Left lung (tissue), 10 donors: ENCODE results near the gene CTDSPL. TPM values are rescaled to one million over a fixed set of nuclear protein-coding genes. Genes with fewer than 3 reads are reported as not detected.

Experiments
- ATAC-seq: fragments of 200-7000 bp; cut with Tn5 transposase; one replicate; pipeline ENCODE4 v1.9.1; 2020; ENCODE audit warnings: moderate library complexity
- DNase-seq, 4 donors: peaks; one replicate each; pipeline ENCODE4 v3.0.0-alpha.2; 2013 to 2020
- H3K27ac ChIP-seq, 2 donors: fragments of 200-600 bp; sonication (generic) in 1 of 2; one replicate each; pipeline versions ENCODE4 v1.5.0 to v1.8.0; 2020 to 2021
- H3K27me3 ChIP-seq, 2 donors: fragments of 200-600 bp; sonication (generic) in 1 of 2; one replicate each; pipeline versions ENCODE4 v1.5.0 to v1.8.0; 2020 to 2021
- H3K36me3 ChIP-seq, 2 donors: fragments of 200-600 bp; sonication (generic) in 1 of 2; one replicate each; pipeline versions ENCODE4 v1.5.0 to v1.8.0; 2020 to 2021
- H3K4me1 ChIP-seq, 2 donors: fragments of 200-600 bp; one replicate each; pipeline ENCODE4 v1.8.0; 2021
- H3K4me3 ChIP-seq, 2 donors: fragments of 200-600 bp; sonication (generic) in 1 of 2; one replicate each; pipeline versions ENCODE4 v1.5.0 to v1.8.0; 2020 to 2021; ENCODE audit warnings: mild to moderate bottlenecking in 1 of 2
- H3K9me3 ChIP-seq, 2 donors: fragments of 200-600 bp; sonication (generic) in 1 of 2; one replicate each; pipeline versions ENCODE4 v1.5.0 to v1.8.0; 2020 to 2021
- CTCF ChIP-seq, 2 donors: fragments of 200-600 bp; sonication (generic) in 1 of 2; IDR thresholded peaks; one replicate each; pipeline versions ENCODE4 v1.5.0 to v1.8.0; 2021; ENCODE audit warnings: antibody characterized with exemption in 2 of 2
- intact Hi-C, 2 donors: fragments of 100-400 bp; cut with DNase I; formaldehyde crosslinking; loops; one replicate each; pipeline versions ENCODE4 v1.11.2 to v1.14.2; 2022
- polyA plus RNA-seq, 6 donors: library from polyadenylated mRNA; unstranded; fragments of 120-200 nt; gene quantifications; one replicate each; pipeline ENCODE4 v1.2.1, GENCODE V29; 2013; ENCODE audit not compliant: insufficient read length in 6 of 6
- total RNA-seq, 2 donors: library from RNA; stranded (reverse); fragmentation: NEBNext Ultra II Directional; extraction: Animal tissue kit (Norgen Biotek cat#: 25700); gene quantifications; one replicate each; pipeline ENCODE4 v1.2.1, GENCODE V29; 2021
- donor health status: DM: no; HTN: yes; CAD: no.
- donor health status: DM: no; HTN: no; CAD: no.

The CTDSPL gene
- total and polyA plus RNA-seq, 8 donors: 46.9 to 122 (median 115) TPM

- TF ChIP-seq CTCF (IDR thresholded peaks at IDR 0.05): no peak
- DNase-seq (no peak), ATAC-seq (peak; percentile 43)
- Histone ChIP-seq H3K27ac (peak overlapping the region; percentile 56 to 92), H3K4me1 (peaks cover 0 to 78% of the 10 kb centered on the region in 2 donors), H3K27me3 (no peaks in the 10 kb centered on the region), H3K9me3 (no peaks in the 10 kb centered on the region), H3K4me3 (no peak overlapping the region), H3K36me3 (peaks cover 0 to 2% of the 10 kb centered on the region in 2 donors)
- intact Hi-C loops: no loop called here
These were observed 130.8 kb downstream of the CTDSPL start for GRCh38 chr3:37992271-37993066.

GRCh38 chr3:37993067-37993455 is 131.4 kb downstream of the CTDSPL start:
- Histone ChIP-seq H3K27me3 (no peaks in the 10 kb centered on the region), H3K9me3 (no peaks in the 10 kb centered on the region), H3K36me3 (peaks cover 0 to 8% of the 10 kb centered on the region in 2 donors), H3K4me1 (peaks cover under 1 to 81% of the 10 kb centered on the region in 2 donors), H3K27ac (peak overlapping the region in 1 of 2 donors; percentile 92), H3K4me3 (no peak overlapping the region)
- no peak for TF ChIP-seq CTCF (IDR thresholded peaks at IDR 0.05)
- no peak for DNase-seq
- intact Hi-C loops: no loop called here
- no peak for ATAC-seq

- peaks cover 0 to 8% of the 10 kb centered on the region in 2 donors for H3K36me3 ChIP-seq
- H3K27ac ChIP-seq: peak overlapping the region; percentile 81 to 92
- H3K27me3 ChIP-seq: no peaks in the 10 kb centered on the region
- intact Hi-C loops: no loop called here
- no peak for DNase-seq
- ATAC-seq: no peak
- peak overlapping the region; percentile 48 to 54 for H3K4me3 ChIP-seq
- no peaks in the 10 kb centered on the region for H3K9me3 ChIP-seq
- peaks cover 5 to 81% of the 10 kb centered on the region in 2 donors for H3K4me1 ChIP-seq
- no peak for TF ChIP-seq CTCF (IDR thresholded peaks at IDR 0.05)
These were observed 131.8 kb downstream of the CTDSPL start for GRCh38 chr3:37993460-37993819.

GRCh38 chr3:37993820-37994638 is 132.3 kb downstream of the CTDSPL start:
- Histone ChIP-seq H3K4me3 (peak overlapping the region; percentile 48 to 54), H3K4me1 (peaks cover 8 to 80% of the 10 kb centered on the region in 2 donors), H3K9me3 (no peaks in the 10 kb centered on the region), H3K27ac (peak overlapping the region; percentile 81 to 92), H3K36me3 (peaks cover 0 to 8% of the 10 kb centered on the region in 2 donors), H3K27me3 (no peaks in the 10 kb centered on the region)
- ATAC-seq: peak; percentile 33
- intact Hi-C loops: no loop called here
- DNase-seq: peak; percentile 63 to 95 (median 82)
- no peak for TF ChIP-seq CTCF (IDR thresholded peaks at IDR 0.05)

GRCh38 chr3:37994639-37994972 is 132.9 kb downstream of the CTDSPL start:
- no peak for DNase-seq
- intact Hi-C loops: no loop called here
- no peak for ATAC-seq
- no peak for TF ChIP-seq CTCF (IDR thresholded peaks at IDR 0.05)
- Histone ChIP-seq H3K36me3 (peaks cover 0 to 8% of the 10 kb centered on the region in 2 donors), H3K4me1 (peaks cover 8 to 79% of the 10 kb centered on the region in 2 donors), H3K9me3 (no peaks in the 10 kb centered on the region), H3K4me3 (peak overlapping the region; percentile 48 to 54), H3K27me3 (no peaks in the 10 kb centered on the region), H3K27ac (peak overlapping the region; percentile 81 to 92)
